CD4-positive, alpha-beta memory T cell (primary cell): ENCODE results near the gene PPTC7. TPM values are rescaled to one million over a fixed set of nuclear protein-coding genes. Genes with fewer than 3 reads are reported as not detected.
A peak's percentile ranks its signal among the peaks of the same experiment; 100 is the strongest.
"Not testable (repeated sequence)": the region's sequence is repeated elsewhere in the genome, so short reads cannot be mapped to it uniquely, and the experiment has no call there.

Experiments used
- CTCF ChIA-PET: fragments of 350-600 bp; sonication (Branson Sonifier 250); formaldehyde crosslinking; loops from one replicate; lab custom pipeline; 2021; ENCODE audit warnings: inconsistent platforms; ENCODE audit not compliant: partially characterized antibody; lab: Charles Lee
- POLR2A ChIA-PET: fragments of 350-600 bp; sonication (Branson Sonifier 250); formaldehyde crosslinking; loops from one replicate; lab custom pipeline; 2021; ENCODE audit not compliant: partially characterized antibody; lab: Charles Lee
- DNase-seq, 5 donors: peaks; one replicate each; pipeline versions ENCODE4 v3.0.0 to v3.0.0-alpha.2; 2020 to 2022; ENCODE audit warnings: mixed read lengths in 1 of 5
- H3K27ac ChIP-seq: one replicate; pipeline ENCODE4 v1.7.0; 2013; ENCODE audit warnings: low read depth, low read length
- H3K27me3 ChIP-seq: 2 replicates; pipeline ENCODE4 v1.7.0; 2013; ENCODE audit warnings: mild to moderate bottlenecking, low read length, moderate library complexity; ENCODE audit not compliant: insufficient read depth
- H3K36me3 ChIP-seq: 2 replicates; pipeline ENCODE4 v1.7.0; 2013; ENCODE audit warnings: mild to moderate bottlenecking, low read length, moderate library complexity; ENCODE audit not compliant: insufficient read depth
- H3K4me1 ChIP-seq: 2 replicates; pipeline ENCODE4 v1.7.0; 2013; ENCODE audit warnings: mild to moderate bottlenecking, low read length, moderate library complexity; ENCODE audit not compliant: insufficient read depth
- H3K4me3 ChIP-seq, 2 donors: one replicate each; pipeline ENCODE4 v1.7.0; 2013; ENCODE audit warnings: low read length in 2 of 2, mild to moderate bottlenecking in 1 of 2
- H3K9me3 ChIP-seq, 2 donors: one replicate each; pipeline ENCODE4 v1.7.0; 2013; ENCODE audit warnings: low read length in 2 of 2, control low read depth in 1 of 2; ENCODE audit not compliant: control insufficient read depth in 1 of 2
- H3K27ac Mint-ChIP-seq, 7 donors: one replicate each; pipeline ENCODE4 v1.8.0; 2020 to 2021; ENCODE audit warnings: mixed read lengths in 7 of 7, mild to moderate bottlenecking in 6 of 7, inconsistent platforms in 3 of 7, moderate library complexity in 3 of 7
- H3K27me3 Mint-ChIP-seq, 2 donors: one replicate each; pipeline ENCODE4 v1.8.0; 2020 to 2021; ENCODE audit warnings: mixed read lengths in 2 of 2
- H3K36me3 Mint-ChIP-seq, 2 donors: one replicate each; pipeline ENCODE4 v1.8.0; 2020 to 2021; ENCODE audit warnings: mixed read lengths in 2 of 2, inconsistent platforms in 1 of 2, mild to moderate bottlenecking in 1 of 2
- H3K4me1 Mint-ChIP-seq, 4 donors: one replicate each; pipeline ENCODE4 v1.8.0; 2020 to 2021; ENCODE audit warnings: mixed read lengths in 4 of 4, mild to moderate bottlenecking in 1 of 4
- H3K4me3 Mint-ChIP-seq, 8 donors: one replicate each; pipeline ENCODE4 v1.8.0; 2020 to 2021; ENCODE audit warnings: mixed read lengths in 8 of 8, mild to moderate bottlenecking in 7 of 8, moderate library complexity in 6 of 8, inconsistent platforms in 3 of 8
- H3K9me3 Mint-ChIP-seq, 8 donors: one replicate each; pipeline ENCODE4 v1.8.0; 2020 to 2021; ENCODE audit warnings: mixed read lengths in 8 of 8, mild to moderate bottlenecking in 5 of 8, inconsistent platforms in 3 of 8, moderate library complexity in 1 of 8
- intact Hi-C: fragments of 100-400 bp; cut with micrococcal nuclease; formaldehyde crosslinking; loops from one replicate; pipeline ENCODE4 v1.15.1; 2023
- polyA plus RNA-seq, 2 donors: library from polyadenylated mRNA; unstranded; fragments of 300-500 nt; fragmentation: Illumina TruSeq; gene quantifications; one replicate each; pipeline ENCODE4 v1.2.3, GENCODE V29; 2021
- total RNA-seq, 2 experiments: library from RNA; stranded (reverse); gene quantifications; one replicate each; pipeline ENCODE4 v1.2.3, GENCODE V29; 2021

The PPTC7 gene
- total and polyA plus RNA-seq, 4 experiments from 2014 or later: 4.7 to 35.6 (median 22.6) TPM

DNA sequence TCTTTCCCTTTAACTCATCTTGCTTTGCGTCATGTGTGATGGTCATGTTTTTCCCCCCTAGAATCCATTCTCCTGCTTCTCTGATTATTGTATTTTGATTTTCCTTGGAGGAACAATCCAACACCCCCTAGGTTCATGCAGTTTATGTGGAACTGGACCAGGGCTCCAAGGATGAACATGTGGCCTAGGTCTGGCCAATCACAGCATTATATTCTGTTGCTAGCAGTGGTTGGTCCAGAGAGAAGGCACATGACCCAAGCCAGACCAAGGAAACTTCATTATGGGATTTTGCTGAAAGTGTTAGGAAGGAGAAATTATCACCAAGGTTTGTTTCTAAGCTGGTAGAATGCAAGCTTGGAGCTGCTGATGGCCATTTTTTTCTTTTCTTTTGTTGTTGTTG, 6.9 kb upstream of the PPTC7 start:
- ChIA-PET CTCF (interaction anchor here (1.2 to 9.3 kb wide), 6 partner anchors 11 to 141 kb away, joined by 3 to 107 read pairs (median 7); partner anchors contain the start of genes FAM216A and GPN3), POLR2A (interaction anchor here (0.6 to 3.0 kb wide), 6 partner anchors 11 to 147 kb away, joined by 3 to 17 read pairs (median 6); partner anchors contain the start of genes ARPC3 and FAM216A)
- H3K4me1 Mint-ChIP-seq: peaks cover 22 to 40% (median 36%) of the 10 kb centered on the region in 4 donors
- H3K9me3 ChIP-seq: no peaks in the 10 kb centered on the region
- H3K27ac ChIP-seq: peak overlapping the region; percentile 60
- intact Hi-C loops: no loop called here
- H3K27ac Mint-ChIP-seq: peak overlapping the region; percentile 95 to 98 (median 97)
- peaks cover 30% of the 10 kb centered on the region for H3K4me1 ChIP-seq
- H3K9me3 Mint-ChIP-seq: peaks cover 0 to 2% (median 0%) of the 10 kb centered on the region in 8 donors
- H3K4me3 Mint-ChIP-seq: peak overlapping the region in 1 of 8 donors; percentile 44
- no peaks in the 10 kb centered on the region for H3K27me3 Mint-ChIP-seq
- H3K36me3 ChIP-seq: no peaks in the 10 kb centered on the region
- H3K4me3 ChIP-seq: no peak overlapping the region
- DNase-seq: no peak
- H3K36me3 Mint-ChIP-seq: no peaks in the 10 kb centered on the region
- no peaks in the 10 kb centered on the region for H3K27me3 ChIP-seq

DNA sequence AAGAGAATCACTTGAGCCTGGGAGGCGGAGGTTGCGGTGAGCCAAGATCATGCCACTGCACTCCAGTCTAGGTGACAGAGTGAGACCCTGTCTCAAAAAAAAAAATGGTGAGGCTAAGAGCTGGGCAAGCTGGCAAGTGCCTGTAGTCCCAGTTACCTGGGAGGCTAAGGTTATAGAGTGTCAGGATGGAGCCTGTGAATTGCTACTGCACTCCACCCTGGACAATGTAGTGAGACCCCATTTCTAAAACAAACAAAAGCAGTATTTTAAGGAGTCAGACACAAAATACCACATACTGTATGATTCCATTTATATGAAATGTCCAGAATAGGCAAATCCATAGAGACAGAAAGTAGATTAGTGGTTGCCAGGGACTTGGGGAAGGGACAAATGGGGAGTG, 4.0 kb upstream of the PPTC7 start:
- ChIA-PET CTCF (interaction anchor here (1.9 to 9.3 kb wide), 3 partner anchors 14 to 137 kb away, joined by 4 to 107 read pairs (median 13); partner anchors contain the start of genes ARPC3 and FAM216A), POLR2A (interaction anchor here (0.6 to 1.4 kb wide), 3 partner anchors 27 to 278 kb away, joined by 3 read pairs; partner anchors contain the start of genes FAM216A, GPN3 and TCTN1)
- H3K4me1 ChIP-seq: peaks cover 48% of the 10 kb centered on the region
- DNase-seq, H3K4me3 ChIP-seq, H3K4me3 Mint-ChIP-seq, H3K27me3 Mint-ChIP-seq, H3K9me3 ChIP-seq, H3K27ac ChIP-seq, intact Hi-C loops, H3K27me3 ChIP-seq, H3K36me3 ChIP-seq, H3K36me3 Mint-ChIP-seq, H3K9me3 Mint-ChIP-seq: not testable (repeated sequence)
- H3K27ac Mint-ChIP-seq: peak overlapping the region in 5 of 7 donors; percentile 18 to 39 (median 23)
- H3K4me1 Mint-ChIP-seq: peaks cover 36 to 60% (median 53%) of the 10 kb centered on the region in 4 donors

DNA sequence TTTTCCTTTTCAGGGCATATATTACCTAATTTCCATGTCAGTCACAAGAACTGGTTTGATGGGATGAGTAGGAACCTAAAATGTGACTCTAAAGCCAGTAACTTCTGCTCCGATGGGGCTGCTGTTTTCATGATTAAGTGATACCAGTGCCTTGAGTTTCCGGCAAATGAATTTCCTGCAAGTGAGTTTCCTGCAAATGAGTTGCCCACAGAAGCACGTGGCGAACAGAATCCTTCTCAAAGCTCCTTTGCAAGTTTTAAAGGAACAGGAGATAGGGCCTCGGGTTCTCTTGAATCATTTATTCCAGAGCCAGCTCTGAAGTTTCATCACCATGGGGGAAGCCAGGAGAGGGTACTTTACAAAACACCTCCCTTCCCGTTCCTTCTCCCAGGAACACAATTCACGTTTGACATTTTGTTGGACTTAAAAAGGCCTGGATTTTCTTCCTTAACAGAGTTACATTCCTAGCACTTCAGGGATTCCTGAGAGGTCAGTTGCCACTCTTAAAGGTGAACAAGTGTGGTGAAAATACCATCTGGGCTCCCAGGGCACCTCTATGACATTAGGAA, 2.2 kb upstream of the PPTC7 start:
- Mint-ChIP-seq H3K36me3 (peaks cover 0 to 17% of the 10 kb centered on the region in 2 donors), H3K4me3 (peak overlapping the region; percentile 43 to 89 (median 80)), H3K9me3 (no peaks in the 10 kb centered on the region), H3K27me3 (no peaks in the 10 kb centered on the region), H3K27ac (peak overlapping the region; percentile 62 to 96 (median 94)), H3K4me1 (peaks cover 36 to 61% (median 52%) of the 10 kb centered on the region in 4 donors)
- Histone ChIP-seq H3K4me1 (peaks cover 50% of the 10 kb centered on the region), H3K9me3 (no peaks in the 10 kb centered on the region), H3K27me3 (no peaks in the 10 kb centered on the region), H3K4me3 (peak overlapping the region in 1 of 2 donors; percentile 8), H3K27ac (peak overlapping the region; percentile 33), H3K36me3 (no peaks in the 10 kb centered on the region)
- DNase-seq: peak in 4 of 5 donors; percentile 37 to 58 (median 46)
- intact Hi-C loops: no loop called here
- POLR2A ChIA-PET: interaction anchor here (0.7 to 2.6 kb wide), 9 partner anchors 10 to 136 kb away, joined by 3 to 13 read pairs (median 5); partner anchors contain the start of genes ARPC3, FAM216A, GPN3 and RAD9B
- CTCF ChIA-PET: interaction anchor here (0.7 to 9.3 kb wide), 10 partner anchors 10 to 483 kb away, joined by 3 to 107 read pairs (median 6); partner anchors contain the start of gene ARPC3

GRCh38 chr12:110582276-110583136, 612 bp downstream of the PPTC7 start:
- Mint-ChIP-seq H3K4me3 (peak overlapping the region; percentile 89 to 98 (median 96)), H3K27ac (peak overlapping the region; percentile 94 to 96 (median 95)), H3K4me1 (peaks cover 56 to 82% (median 70%) of the 10 kb centered on the region in 4 donors), H3K27me3 (no peaks in the 10 kb centered on the region), H3K9me3 (no peaks in the 10 kb centered on the region), H3K36me3 (peaks cover 0 to 23% of the 10 kb centered on the region in 2 donors)
- DNase-seq: peak; percentile 72 to 92 (median 74)
- H3K27ac ChIP-seq: peak overlapping the region; percentile 93
- H3K36me3 ChIP-seq: no peaks in the 10 kb centered on the region
- H3K9me3 ChIP-seq: no peaks in the 10 kb centered on the region
- H3K4me3 ChIP-seq: peak overlapping the region; percentile 77 to 84
- ChIA-PET POLR2A (interaction anchor here (2.7 kb wide), 1 partner anchor 16 kb away, joined by 8 read pairs; no protein-coding TSS in a partner anchor), CTCF (no interaction called here)
- intact Hi-C loops: loop anchor here (1.0 to 2.0 kb wide), 7 partner anchors 9 to 113 kb away; partner anchors contain the start of genes RAD9B and VPS29
- peaks cover 71% of the 10 kb centered on the region for H3K4me1 ChIP-seq
- H3K27me3 ChIP-seq: no peaks in the 10 kb centered on the region

- Mint-ChIP-seq H3K4me1 (peaks cover 55 to 81% (median 70%) of the 10 kb centered on the region in 4 donors), H3K27me3 (no peaks in the 10 kb centered on the region), H3K36me3 (peaks cover 0 to 23% of the 10 kb centered on the region in 2 donors), H3K4me3 (peak overlapping the region; percentile 89 to 98 (median 96)), H3K9me3 (no peaks in the 10 kb centered on the region), H3K27ac (peak overlapping the region; percentile 94 to 96 (median 95))
- Histone ChIP-seq H3K4me1 (peaks cover 77% of the 10 kb centered on the region), H3K27ac (peak overlapping the region; percentile 93), H3K9me3 (no peaks in the 10 kb centered on the region), H3K27me3 (no peaks in the 10 kb centered on the region), H3K4me3 (peak overlapping the region; percentile 77 to 84), H3K36me3 (no peaks in the 10 kb centered on the region)
- intact Hi-C loops: loop anchor here (2.0 kb wide), 1 partner anchor 29 kb away; no protein-coding TSS in a partner anchor
- ChIA-PET CTCF (interaction anchor here (0.7 to 3.6 kb wide), 4 partner anchors 19 to 38 kb away, joined by 4 to 38 read pairs (median 4); partner anchors contain the start of gene TCTN1), POLR2A (interaction anchor here (2.7 kb wide), 1 partner anchor 16 kb away, joined by 8 read pairs; no protein-coding TSS in a partner anchor)
- peak in 1 of 5 donors; percentile 31 for DNase-seq
Observed at GRCh38 chr12:110581931-110582275, 1.2 kb downstream of the PPTC7 start.

DNA sequence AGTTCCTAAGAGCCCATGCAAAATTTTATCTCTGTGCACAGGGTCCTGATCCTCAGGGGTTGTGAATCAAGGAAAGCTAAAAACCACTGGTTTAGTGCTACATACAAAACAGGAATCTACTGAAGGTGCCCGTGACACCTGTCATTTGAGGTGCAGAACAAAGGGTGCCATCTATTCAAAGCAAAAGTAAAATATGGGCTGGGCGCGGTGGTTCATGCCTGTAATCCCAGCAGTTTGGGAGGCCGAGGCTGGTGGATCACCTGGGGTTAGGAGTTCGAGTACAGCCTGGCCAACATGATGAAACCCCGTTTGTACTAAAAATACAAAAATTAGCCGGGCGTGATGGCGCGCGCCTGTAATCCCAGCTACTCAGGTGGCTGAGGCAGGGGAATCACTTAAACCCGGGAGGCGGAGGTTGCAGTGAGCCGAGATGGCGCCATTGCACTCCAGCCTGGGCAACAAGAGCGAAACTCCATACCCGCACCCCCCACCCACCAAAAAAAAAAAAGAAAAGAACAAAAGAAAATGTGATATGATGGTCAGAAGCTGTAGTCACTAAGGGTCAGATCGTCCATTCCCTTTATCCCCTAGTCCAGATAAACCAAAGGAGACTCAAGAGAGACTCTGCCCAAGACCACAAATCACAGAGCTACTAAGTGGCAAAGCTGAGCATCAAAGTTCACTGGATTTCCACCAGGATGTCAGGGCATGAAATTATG, 3.4 kb downstream of the PPTC7 start:
- Mint-ChIP-seq H3K4me1 (peaks cover 57 to 87% (median 73%) of the 10 kb centered on the region in 4 donors), H3K4me3 (peak overlapping the region; percentile 71 to 97 (median 90)), H3K27ac (peak overlapping the region; percentile 87 to 96 (median 92)), H3K27me3 (no peaks in the 10 kb centered on the region), H3K9me3 (no peaks in the 10 kb centered on the region), H3K36me3 (peaks cover 0 to 23% of the 10 kb centered on the region in 2 donors)
- Histone ChIP-seq H3K4me1 (peaks cover 83% of the 10 kb centered on the region), H3K36me3 (no peaks in the 10 kb centered on the region), H3K27me3 (no peaks in the 10 kb centered on the region), H3K9me3 (no peaks in the 10 kb centered on the region), H3K4me3 (peak overlapping the region in 1 of 2 donors; percentile 4), H3K27ac (peak overlapping the region; percentile 66)
- DNase-seq: peak in 2 of 5 donors; percentile 17 to 40
- ChIA-PET CTCF (interaction anchor here (0.8 to 3.6 kb wide), 9 partner anchors 11 to 148 kb away, joined by 3 to 38 read pairs (median 5); partner anchors contain the start of gene FAM216A), POLR2A (interaction anchor here (0.7 to 2.7 kb wide), 10 partner anchors 8 to 130 kb away, joined by 3 to 17 read pairs (median 6); partner anchors contain the start of genes ARPC3, FAM216A and GPN3)
- intact Hi-C loops: loop anchor here (2.0 kb wide), 1 partner anchor 17 kb away; no protein-coding TSS in a partner anchor
